Vagina (tissue), 2 donors: ENCODE data around the gene TRIM6.

Source experiments
- POLR2A ChIP-seq, 2 donors: fragments of 450-650 bp; IDR thresholded peaks; one replicate each; pipeline ENCODE4 v1.6.1; 2017; ENCODE audit warnings: antibody characterized with exemption in 2 of 2, mild to moderate bottlenecking in 2 of 2, moderate library complexity in 2 of 2
- POLR2AphosphoS5 ChIP-seq, 2 donors: sonication (generic); formaldehyde crosslinking; IDR thresholded peaks; one replicate each; pipeline ENCODE4 v1.9.0; 2017; ENCODE audit warnings: antibody characterized with exemption in 2 of 2, mild to moderate bottlenecking in 2 of 2, low read depth in 1 of 2; ENCODE audit not compliant: insufficient read depth in 1 of 2
- TF ChIP-seq, protein P1 (sequence below), 3 experiments: fragments of 450-650 bp in 2 of 3; fragments of 200-600 bp in 1 of 3; sonication (generic) in 1 of 3; IDR thresholded peaks; one replicate each; pipeline ENCODE4 v1.5.1; 2017 to 2019; ENCODE audit warnings: antibody characterized with exemption in 3 of 3, mild to moderate bottlenecking in 2 of 3, moderate library complexity in 2 of 3

DNA sequence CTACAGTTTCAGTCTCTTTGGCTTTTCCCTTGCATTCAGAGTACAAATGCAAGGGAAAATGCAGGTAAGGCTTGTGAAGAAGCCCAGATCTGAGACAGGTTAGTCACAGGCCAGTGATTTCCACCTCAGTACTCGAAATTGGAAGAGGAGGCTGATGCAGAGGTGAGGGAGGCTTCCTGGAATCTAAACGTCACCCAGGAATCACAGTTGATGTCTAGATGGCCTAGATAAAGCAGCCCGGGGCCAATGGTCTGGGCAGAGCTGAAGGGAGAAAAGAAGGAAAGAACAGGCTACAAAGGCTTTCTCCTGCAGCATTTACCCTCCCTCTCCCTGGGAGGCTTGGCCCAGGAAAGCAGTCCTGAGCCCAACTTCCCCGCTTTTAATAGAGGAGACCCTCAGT lies 8.5 kb downstream of the TRIM6 start:
- TF ChIP-seq, protein P1, sequence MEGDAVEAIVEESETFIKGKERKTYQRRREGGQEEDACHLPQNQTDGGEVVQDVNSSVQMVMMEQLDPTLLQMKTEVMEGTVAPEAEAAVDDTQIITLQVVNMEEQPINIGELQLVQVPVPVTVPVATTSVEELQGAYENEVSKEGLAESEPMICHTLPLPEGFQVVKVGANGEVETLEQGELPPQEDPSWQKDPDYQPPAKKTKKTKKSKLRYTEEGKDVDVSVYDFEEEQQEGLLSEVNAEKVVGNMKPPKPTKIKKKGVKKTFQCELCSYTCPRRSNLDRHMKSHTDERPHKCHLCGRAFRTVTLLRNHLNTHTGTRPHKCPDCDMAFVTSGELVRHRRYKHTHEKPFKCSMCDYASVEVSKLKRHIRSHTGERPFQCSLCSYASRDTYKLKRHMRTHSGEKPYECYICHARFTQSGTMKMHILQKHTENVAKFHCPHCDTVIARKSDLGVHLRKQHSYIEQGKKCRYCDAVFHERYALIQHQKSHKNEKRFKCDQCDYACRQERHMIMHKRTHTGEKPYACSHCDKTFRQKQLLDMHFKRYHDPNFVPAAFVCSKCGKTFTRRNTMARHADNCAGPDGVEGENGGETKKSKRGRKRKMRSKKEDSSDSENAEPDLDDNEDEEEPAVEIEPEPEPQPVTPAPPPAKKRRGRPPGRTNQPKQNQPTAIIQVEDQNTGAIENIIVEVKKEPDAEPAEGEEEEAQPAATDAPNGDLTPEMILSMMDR (IDR thresholded peaks at IDR 0.05), result no peak
- TF ChIP-seq POLR2A (IDR thresholded peaks at IDR 0.05), result no peak
- TF ChIP-seq POLR2AphosphoS5 (IDR thresholded peaks at IDR 0.05; ENCODE audit: insufficient read depth in 1 of 2, low read depth in 1 of 2), result no peak
